Body of pancreas (tissue), 4 donors: ENCODE data around the gene CYP46A1. TPM values are rescaled to one million over a fixed set of nuclear protein-coding genes. Genes with fewer than 3 reads are reported as not detected.

Experiments used
- ATAC-seq: fragments of 150-250 bp; one replicate; pipeline ENCODE4 v1.9.1; 2016
- DNase-seq, 4 donors: peaks; one replicate each; pipeline ENCODE4 v3.0.0-alpha.2; 2019
- H3K27ac ChIP-seq, 4 donors: fragments of 200-600 bp; sonication (generic); 1 replicate in 3 of 4; 2 replicates in 1 of 4; pipeline versions ENCODE4 v1.5.1 to v1.6.1; 2016 to 2019; ENCODE audit warnings: mild to moderate bottlenecking in 1 of 4, mixed read lengths in 1 of 4, moderate library complexity in 1 of 4
- H3K27me3 ChIP-seq, 2 donors: fragments of 200-600 bp; sonication (generic); one replicate each; pipeline ENCODE4 v1.6.0; 2016; ENCODE audit warnings: mild to moderate bottlenecking in 1 of 2
- H3K36me3 ChIP-seq, 2 donors: fragments of 200-600 bp; sonication (generic); replicated peaks in 1 of 2; 2 replicates each; pipeline ENCODE4 v1.5.1; 2016; ENCODE audit warnings: low read depth in 2 of 2; ENCODE audit not compliant: insufficient read depth in 1 of 2
- H3K4me1 ChIP-seq: fragments of 200-600 bp; sonication (generic); one replicate; pipeline ENCODE4 v1.6.0; 2016
- H3K4me3 ChIP-seq, 2 donors: fragments of 200-600 bp; sonication (generic); 1 replicate in 1 of 2; 2 replicates in 1 of 2; pipeline ENCODE4 v1.5.1; 2016 to 2019
- H3K9me3 ChIP-seq, 3 donors: fragments of 200-600 bp; sonication (generic); 1 replicate in 2 of 3; 2 replicates in 1 of 3; pipeline ENCODE4 v1.5.1; 2016
- POLR2A ChIP-seq, 3 donors: fragments of 450-650 bp; IDR thresholded peaks; one replicate each; pipeline ENCODE4 v1.6.1; 2016; ENCODE audit warnings: antibody characterized with exemption in 3 of 3, mild to moderate bottlenecking in 2 of 3
- WGBS, 2 donors: methylation state at CpG; one replicate each; pipeline ENCODE4 v1.1.5; 2017; 5-methylcytosine and 5-hydroxymethylcytosine counted together
- intact Hi-C: fragments of 100-400 bp; cut with DNase I; formaldehyde crosslinking; loops from one replicate; pipeline ENCODE4 v1.15.1; 2023
- total RNA-seq, 2 donors: library from RNA; depleted of rRNA; stranded (reverse); fragments of >200 nt; gene quantifications; one replicate each; pipeline ENCODE4 v1.1.0, GENCODE V29; 2016
- TF ChIP-seq, protein P1 (sequence below), 7 experiments: fragments of 450-650 bp in 4 of 7; fragments of 200-600 bp in 3 of 7; sonication (generic) in 3 of 7; IDR thresholded peaks; one replicate each; pipeline ENCODE4 v1.5.1; 2016 to 2019; ENCODE audit warnings: antibody characterized with exemption in 7 of 7

The CYP46A1 gene
- total RNA-seq, 2 donors from 2014 or later, result 1.3 to 4.9 TPM

DNA sequence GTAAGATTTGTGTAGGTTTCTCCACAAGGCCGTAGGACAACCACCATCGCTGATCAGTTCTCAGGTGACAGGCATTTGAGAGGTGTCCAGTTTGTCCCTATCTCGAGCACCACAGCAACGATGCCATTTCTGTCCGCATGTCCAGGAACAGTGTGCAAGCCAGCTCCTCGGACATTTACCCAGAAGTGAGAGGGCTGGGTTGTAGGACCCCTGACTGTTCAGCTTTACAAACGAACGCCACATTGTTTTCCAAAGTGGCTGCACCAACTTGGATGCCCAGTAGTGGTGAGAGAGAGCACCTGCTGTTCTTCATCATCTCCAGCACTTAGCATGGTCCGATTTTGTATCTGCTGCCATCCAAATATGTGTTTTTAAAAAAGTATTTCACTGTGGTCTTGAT lies 38.6 kb downstream of the CYP46A1 start:
- TF ChIP-seq, protein P1, sequence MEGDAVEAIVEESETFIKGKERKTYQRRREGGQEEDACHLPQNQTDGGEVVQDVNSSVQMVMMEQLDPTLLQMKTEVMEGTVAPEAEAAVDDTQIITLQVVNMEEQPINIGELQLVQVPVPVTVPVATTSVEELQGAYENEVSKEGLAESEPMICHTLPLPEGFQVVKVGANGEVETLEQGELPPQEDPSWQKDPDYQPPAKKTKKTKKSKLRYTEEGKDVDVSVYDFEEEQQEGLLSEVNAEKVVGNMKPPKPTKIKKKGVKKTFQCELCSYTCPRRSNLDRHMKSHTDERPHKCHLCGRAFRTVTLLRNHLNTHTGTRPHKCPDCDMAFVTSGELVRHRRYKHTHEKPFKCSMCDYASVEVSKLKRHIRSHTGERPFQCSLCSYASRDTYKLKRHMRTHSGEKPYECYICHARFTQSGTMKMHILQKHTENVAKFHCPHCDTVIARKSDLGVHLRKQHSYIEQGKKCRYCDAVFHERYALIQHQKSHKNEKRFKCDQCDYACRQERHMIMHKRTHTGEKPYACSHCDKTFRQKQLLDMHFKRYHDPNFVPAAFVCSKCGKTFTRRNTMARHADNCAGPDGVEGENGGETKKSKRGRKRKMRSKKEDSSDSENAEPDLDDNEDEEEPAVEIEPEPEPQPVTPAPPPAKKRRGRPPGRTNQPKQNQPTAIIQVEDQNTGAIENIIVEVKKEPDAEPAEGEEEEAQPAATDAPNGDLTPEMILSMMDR (IDR thresholded peaks at IDR 0.05), result no peak
- no peak for TF ChIP-seq POLR2A (IDR thresholded peaks at IDR 0.05)
- ATAC-seq, result no peak

DNA sequence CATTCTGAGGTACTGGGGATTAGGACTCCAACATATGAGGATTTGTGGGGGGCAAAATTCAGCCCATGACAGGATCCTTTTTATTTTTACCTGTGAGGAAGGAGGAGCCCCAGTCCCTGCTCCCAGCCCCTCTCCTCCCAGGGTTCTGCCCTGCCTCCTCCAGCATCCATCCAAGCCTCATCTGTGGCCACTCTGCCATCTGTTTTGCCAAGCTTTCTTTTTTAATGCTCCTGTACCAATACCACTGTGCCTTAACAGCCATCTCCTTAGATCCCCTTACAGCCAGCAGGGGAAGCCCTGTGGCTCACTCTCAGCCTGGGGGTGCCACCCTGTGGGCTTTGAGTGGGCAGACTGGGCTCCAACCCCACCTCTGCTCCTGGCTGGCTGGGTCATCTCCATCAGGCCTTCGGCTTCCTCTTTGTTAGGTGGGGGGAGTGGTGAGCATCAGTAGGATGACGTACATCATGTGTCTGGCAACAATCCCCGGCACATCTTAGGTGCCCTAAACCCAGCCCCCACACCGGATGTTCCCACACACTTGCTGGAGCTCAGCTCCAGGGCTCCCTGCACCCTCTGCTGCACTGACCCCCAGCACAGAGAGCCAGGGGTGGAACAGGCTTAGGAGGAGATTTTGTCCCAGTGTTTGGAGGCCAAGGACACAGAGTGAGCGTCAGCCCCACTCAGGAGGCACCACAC lies 40.2 kb downstream of the CYP46A1 start:
- H3K4me1 ChIP-seq, result no peaks in the 10 kb centered on the region
- no peaks in the 10 kb centered on the region for H3K9me3 ChIP-seq
- intact Hi-C loops, result no loop called here
- no peaks in the 10 kb centered on the region for H3K27me3 ChIP-seq
- WGBS, 2 donors, result 65 to 100% methylated on average over 1 to 5 of the region's 5 CpGs
- ATAC-seq, result no peak
- H3K36me3 ChIP-seq, result no peaks in the 10 kb centered on the region
- no peak for DNase-seq
- no peak for TF ChIP-seq POLR2A (IDR thresholded peaks at IDR 0.05)
- TF ChIP-seq, protein P1 (IDR thresholded peaks at IDR 0.05), result no peak
- H3K4me3 ChIP-seq, result no peak overlapping the region
- H3K27ac ChIP-seq, result no peak overlapping the region

More for the DNA sequence above, 38.6 kb downstream of the CYP46A1 start:
- Histone ChIP-seq H3K4me1 (no peaks in the 10 kb centered on the region), H3K4me3 (no peak overlapping the region), H3K27ac (no peak overlapping the region), H3K36me3 (no peaks in the 10 kb centered on the region), H3K9me3 (no peaks in the 10 kb centered on the region), H3K27me3 (no peaks in the 10 kb centered on the region)
- DNase-seq, result no peak
- 91 to 94% methylated on average over 5 to 9 of the region's 9 CpGs for WGBS, 2 donors
- intact Hi-C loops, result no loop called here

DNA sequence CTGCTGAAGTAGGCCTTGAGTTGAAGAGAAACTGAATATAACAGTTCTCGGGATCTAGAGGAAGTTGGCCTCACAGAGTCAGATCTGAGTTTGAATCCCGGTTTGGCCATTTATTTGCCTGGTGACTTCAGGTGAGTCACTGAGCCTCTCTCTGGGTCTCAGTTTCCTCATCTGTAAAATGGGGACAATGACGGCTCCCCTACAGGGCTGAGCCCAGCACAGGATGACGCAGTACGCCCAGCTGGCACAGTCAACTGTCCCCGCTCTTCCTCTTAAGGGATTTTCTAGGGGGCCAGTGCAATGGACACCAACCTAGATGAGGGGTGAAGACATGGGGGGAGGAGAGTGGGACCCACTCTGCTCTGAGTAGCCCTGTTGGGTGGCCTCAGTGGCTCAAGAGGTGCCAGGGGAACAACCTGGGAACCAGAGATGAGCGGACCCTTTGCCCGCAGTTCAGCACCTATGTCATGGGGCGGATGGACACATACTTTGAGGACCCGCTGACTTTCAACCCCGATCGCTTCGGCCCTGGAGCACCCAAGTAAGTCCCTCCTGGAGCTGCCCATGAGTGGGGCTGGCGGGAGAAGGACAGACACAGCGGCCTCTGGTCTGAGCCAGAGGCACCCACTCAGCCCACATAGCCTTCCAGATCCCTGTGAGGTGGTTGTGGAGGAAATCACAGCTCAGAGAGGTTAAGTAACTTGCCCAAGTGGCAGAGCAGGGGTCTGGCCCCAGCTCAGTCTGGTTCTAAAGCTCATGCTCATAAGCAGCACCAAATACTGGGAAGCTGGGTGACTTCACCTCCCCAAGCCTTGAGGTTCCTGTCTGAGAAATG lies 41.1 kb downstream of the CYP46A1 start:
- Histone ChIP-seq H3K36me3 (no peaks in the 10 kb centered on the region), H3K4me3 (no peak overlapping the region), H3K27ac (no peak overlapping the region), H3K4me1 (peaks cover 5% of the 10 kb centered on the region), H3K9me3 (no peaks in the 10 kb centered on the region), H3K27me3 (no peaks in the 10 kb centered on the region)
- DNase-seq (no peak), ATAC-seq (no peak)
- 88 to 92% methylated on average over 7 to 15 of the region's 15 CpGs for WGBS, 2 donors
- TF ChIP-seq POLR2A (IDR thresholded peaks at IDR 0.05), result no peak
- TF ChIP-seq, protein P1 (IDR thresholded peaks at IDR 0.05), result no peak
- intact Hi-C loops, result loop anchor here (5.0 kb wide), 1 partner anchor 162 kb away; no protein-coding TSS in a partner anchor

DNA sequence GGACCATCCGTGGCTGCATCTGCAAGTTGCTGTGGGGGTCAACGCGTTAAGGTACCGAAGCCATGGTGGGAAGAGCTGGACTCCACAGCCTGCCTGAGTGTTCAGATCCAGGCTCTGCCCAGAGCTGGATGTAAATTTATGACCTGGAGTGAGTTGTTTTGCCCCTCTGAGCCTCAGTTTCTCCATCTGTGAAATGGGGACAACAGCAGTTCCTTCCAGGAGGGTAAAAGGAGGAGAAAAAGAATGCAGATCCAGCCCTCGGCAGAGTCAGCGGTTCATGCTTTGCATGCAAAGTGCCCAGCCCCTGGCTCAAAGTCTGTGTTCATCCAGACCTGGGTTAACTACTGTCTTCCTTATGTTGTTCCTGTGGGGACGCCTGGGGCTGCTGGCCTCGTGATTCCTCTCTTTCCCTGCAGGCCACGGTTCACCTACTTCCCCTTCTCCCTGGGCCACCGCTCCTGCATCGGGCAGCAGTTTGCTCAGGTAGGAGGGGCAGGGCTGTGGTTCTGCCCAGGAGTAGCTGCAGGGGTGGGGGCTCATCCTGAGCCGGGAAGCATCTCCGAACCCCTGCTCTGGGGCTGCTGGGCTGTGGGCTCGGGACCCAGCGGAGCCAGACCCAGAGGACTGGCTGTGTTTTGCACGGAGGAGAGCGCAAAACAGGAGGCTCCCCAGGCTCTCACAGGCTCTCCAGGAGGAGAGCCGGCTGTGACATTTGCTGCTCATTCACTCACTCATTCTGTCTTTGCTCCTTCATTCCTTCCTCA lies 41.9 kb downstream of the CYP46A1 start:
- Histone ChIP-seq H3K4me3 (no peak overlapping the region), H3K4me1 (peaks cover 13% of the 10 kb centered on the region), H3K27ac (no peak overlapping the region), H3K9me3 (no peaks in the 10 kb centered on the region), H3K36me3 (no peaks in the 10 kb centered on the region), H3K27me3 (no peaks in the 10 kb centered on the region)
- DNase-seq, result peak in 2 of 4 donors; percentile 5 to 9
- ATAC-seq, result no peak
- 62 to 65% methylated on average over 6 to 18 of the region's 18 CpGs for WGBS, 2 donors
- TF ChIP-seq, protein P1 (IDR thresholded peaks at IDR 0.05), result no peak
- no peak for TF ChIP-seq POLR2A (IDR thresholded peaks at IDR 0.05)
- intact Hi-C loops, result loop anchor here (5.0 kb wide), 1 partner anchor 161 kb away; no protein-coding TSS in a partner anchor
